Measurements from ENCODE around the gene NDUFB6. TPM values are rescaled to one million over a fixed set of nuclear protein-coding genes. Genes with fewer than 3 reads are reported as not detected.
"Not testable (repeated sequence)": the region's sequence is repeated elsewhere in the genome, so short reads cannot be mapped to it uniquely, and the experiment has no call there.

Gene NDUFB6
- polyA plus RNA-seq, 1 donor: 63.3 TPM

- not testable (repeated sequence) for DNase-seq (ENCODE audit: low read depth)
These were observed 48.4 kb downstream of the NDUFB6 start for GRCh38 chr9:32524558-32524891.

GRCh38 chr9:32523910-32524309, 49.0 kb downstream of the NDUFB6 start:
- no peak for DNase-seq (ENCODE audit: low read depth)

GRCh38 chr9:32518276-32518675, 54.7 kb downstream of the NDUFB6 start:
- no peak for DNase-seq (ENCODE audit: low read depth)

GRCh38 chr9:32516241-32516640, 56.7 kb downstream of the NDUFB6 start:
- no peak for DNase-seq (ENCODE audit: low read depth)

- no peak for DNase-seq (ENCODE audit: low read depth)
These were observed 64.2 kb downstream of the NDUFB6 start for GRCh38 chr9:32508728-32509127.

GRCh38 chr9:32503008-32503407, 70.0 kb downstream of the NDUFB6 start:
- no peak for DNase-seq (ENCODE audit: low read depth)

Other genes starting within 250 kb of the NDUFB6 start
- gene ACO1, start 188.5 kb downstream of the NDUFB6 start, polyA plus RNA-seq (ENCODE audit: insufficient read length): 22.9 TPM
- 6.1 TPM for gene RIGI, start 47.0 kb downstream of the NDUFB6 start, polyA plus RNA-seq (ENCODE audit: insufficient read length)
- gene SMIM27, start 20.8 kb downstream of the NDUFB6 start, polyA plus RNA-seq (ENCODE audit: insufficient read length): 10.5 TPM
- gene TOPORS, start 20.6 kb downstream of the NDUFB6 start, polyA plus RNA-seq (ENCODE audit: insufficient read length): 17.4 TPM
- gene TAF1L, start 62.5 kb upstream of the NDUFB6 start, polyA plus RNA-seq (ENCODE audit: insufficient read length): 0.03 TPM
- gene TMEM215, start 210.4 kb upstream of the NDUFB6 start, polyA plus RNA-seq (ENCODE audit: insufficient read length): 0.54 TPM